ENCODE data around the gene FOXN4.

FOXN4 gene

DNA sequence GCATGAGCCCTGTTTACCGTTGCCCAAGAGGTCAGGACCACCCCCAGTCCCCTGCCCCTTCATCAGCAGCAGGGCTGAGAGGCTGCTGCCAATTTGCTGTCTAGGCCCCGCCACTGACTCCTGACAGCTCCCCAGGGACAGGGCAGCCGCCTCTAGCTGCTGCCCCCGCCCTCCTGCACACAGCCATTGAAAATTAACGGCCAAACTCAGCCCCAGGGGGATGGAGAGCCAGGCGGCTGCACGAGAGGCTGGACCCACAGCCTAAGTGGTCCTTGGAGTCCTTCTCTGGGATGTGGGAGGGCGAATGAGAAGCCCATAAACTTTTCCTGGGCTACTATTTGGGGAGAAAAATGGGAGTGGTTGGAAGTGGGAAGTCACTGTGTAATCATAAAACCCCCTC is 4.6 kb downstream of the FOXN4 start:
- no peak for DNase-seq

DNA sequence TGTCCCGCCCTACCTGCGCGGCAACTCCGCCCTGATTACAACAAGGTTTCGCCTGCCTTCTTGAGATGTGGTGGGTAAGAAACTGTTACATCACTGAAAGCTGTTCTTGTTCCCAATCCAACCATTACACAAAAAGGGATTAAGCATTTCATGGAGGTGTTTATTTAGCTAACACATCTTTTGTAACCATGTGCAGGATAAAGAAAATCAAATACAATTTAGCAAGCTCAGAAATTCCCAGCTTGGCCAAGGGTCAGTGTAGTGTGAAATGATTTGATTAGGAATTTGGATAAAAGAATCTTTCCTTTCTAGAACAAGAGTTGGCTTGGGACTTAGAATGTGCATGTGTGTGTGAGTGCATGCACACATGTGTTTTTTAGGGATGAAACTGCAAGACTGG is 6.3 kb downstream of the FOXN4 start:
- DNase-seq: no peak

DNA sequence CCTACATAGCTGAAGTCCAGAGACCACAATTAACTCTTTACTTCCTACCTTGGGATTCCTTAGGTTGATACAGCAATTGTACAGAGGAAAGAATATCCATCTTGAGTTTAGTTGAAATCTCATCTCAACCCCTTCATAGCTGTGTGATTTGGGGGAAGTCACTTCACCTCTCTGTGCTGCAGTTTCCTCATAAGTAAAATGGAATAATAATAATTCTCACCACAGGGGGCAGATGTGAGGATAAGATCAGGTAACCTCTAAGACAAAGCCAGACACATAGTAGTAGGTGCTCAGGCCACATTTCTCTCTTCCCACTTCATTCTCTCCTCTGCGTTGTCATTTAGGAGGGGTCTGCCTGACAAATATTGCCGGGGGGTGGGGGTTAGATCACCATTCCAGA is 6.7 kb downstream of the FOXN4 start:
- no peak for DNase-seq

GRCh38 chr12:109301643-109302168 is 7.4 kb downstream of the FOXN4 start:
- no peak for DNase-seq

DNA sequence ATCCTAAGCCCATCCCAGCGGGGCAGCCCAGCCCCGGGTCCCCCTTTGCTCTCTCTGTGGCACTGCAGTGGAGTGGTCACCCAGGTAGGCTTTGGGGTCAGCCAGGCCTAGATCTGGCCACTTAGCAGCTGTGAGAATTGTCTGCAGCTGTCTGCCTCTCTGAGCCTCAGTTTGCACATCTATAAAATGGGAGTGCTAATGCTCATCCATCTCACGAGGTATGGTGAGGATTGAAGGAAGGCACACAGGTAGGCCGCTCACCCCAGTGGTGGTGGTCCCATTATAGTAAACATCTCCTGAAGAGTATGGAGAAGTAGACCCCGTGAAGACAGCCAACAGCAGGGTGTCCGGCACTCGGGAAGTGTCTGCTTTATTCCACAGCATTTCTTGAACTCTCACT is 9.2 kb downstream of the FOXN4 start:
- DNase-seq: no peak

DNA sequence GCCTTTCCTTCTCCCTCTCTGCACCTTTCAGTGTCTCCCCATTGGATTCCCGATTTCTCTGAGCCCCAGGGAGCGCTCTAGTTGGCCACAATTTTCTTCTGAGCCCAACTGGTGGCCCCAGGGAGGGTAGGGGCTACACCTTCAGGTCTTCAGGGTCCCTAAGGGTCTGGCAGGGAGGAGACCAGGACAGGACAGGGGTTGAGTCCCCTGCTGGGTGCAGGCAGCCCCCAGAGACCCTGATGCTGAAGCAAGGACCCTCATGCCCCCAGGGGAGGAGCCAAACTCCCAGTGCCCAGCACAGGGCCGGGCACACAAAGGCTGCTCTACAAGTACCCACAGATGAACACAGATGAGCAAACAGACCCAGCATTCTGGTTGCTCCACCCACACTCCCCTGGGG is 12.7 kb downstream of the FOXN4 start:
- no peak for DNase-seq

GRCh38 chr12:109295764-109296425 is 13.2 kb downstream of the FOXN4 start:
- DNase-seq: no peak

GRCh38 chr12:109294286-109294796 is 14.7 kb downstream of the FOXN4 start:
- no peak for DNase-seq

DNA sequence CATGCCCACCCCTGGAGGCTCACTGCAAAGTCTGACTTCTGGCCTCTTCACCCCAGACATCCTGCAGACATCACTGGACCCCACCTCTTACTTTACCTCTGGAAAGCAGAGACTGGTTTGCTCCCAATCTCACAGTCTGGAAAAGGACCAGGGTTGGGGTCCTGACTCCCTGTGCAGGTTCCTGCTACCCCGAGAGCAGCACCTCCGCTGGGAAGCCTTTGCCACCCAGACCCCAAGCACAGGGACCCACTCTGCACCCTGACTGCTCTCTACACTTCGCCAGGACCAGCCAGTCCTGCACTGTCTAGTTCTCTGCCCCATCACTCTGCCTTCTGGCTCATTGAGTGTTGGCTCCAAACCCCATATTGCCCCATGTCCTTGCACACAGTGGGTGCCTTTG is 16.0 kb downstream of the FOXN4 start:
- DNase-seq: no peak

- no peak for DNase-seq
These were observed 16.8 kb downstream of the FOXN4 start for GRCh38 chr12:109292342-109292711.

DNA sequence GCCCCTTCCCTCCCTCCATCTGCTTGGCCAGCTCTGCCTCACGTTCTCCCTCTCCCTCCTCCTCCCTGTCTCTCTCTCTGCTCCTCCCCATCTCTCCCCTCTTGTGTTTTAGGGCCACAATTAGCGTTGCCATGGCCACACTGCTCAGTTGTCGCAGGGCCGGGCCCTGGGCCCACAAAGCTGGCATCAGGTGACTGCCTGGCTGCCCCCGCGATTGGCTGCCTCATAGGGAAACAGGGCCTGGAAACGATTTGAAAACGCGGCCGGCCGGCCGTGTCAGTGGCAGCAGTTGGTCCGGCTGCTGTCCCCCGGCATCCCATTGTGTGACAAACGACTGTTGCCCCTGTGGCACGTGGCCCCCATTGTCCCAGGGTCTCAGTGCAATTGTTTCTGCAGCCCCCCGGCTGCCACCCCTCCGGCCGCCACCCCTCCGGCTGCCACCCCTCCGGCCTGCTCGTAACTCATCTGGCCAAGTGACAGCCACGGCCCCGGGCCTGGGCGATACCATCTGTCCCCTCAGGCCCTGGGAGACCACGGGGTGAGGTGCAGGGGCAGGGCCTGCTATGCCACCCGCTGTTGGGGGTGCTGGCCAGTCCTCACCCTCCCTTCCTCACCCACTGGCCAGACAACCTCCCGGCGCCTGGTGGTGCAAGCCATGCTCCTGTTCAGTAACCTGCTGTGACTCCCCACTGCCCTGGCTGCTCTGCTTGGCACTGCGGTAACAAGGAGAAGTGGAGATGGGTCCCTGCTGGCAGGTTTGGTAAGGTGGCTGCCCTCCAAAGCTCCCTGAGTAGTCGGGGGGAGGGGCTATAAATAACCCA is 17.4 kb downstream of the FOXN4 start:
- DNase-seq: no peak

DNA sequence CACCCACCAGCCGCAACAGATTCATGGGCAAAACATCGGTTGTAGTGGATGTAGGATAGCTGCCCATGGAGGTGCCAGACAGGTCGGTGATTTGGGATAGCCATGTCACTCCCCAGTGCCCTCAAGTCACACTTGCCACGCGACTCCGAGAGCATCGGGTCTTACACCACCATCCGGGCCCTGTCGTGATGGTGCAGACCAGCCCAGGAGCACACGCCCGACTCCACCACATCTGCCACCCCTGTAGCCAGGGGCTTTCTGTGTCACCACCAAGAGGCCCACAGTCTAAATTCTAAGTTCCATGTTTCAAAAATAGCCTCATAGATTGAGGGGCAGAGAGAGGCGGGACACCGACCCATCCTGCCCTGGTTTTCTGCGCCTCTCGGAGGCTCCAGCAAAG is 18.0 kb downstream of the FOXN4 start:
- DNase-seq: no peak

DNA sequence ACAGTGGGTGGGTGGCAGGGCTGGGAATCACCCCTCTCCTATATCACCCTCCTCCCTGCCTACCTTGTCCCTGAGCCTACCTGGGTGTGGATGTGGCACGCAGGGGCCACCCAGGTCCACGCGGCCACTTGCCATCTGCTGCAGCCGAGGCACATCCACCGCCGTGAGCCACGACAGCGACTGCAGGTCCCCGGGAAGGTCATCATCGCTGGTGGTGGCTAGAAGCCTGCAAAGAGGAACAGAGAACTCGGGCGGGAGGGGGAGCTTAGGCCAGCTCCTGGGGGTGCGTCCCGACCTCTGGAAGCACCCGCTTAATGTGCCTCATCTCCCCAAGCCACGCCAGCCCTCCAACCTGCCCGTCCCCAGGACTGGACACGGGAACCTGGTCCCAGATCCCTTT is 19.0 kb downstream of the FOXN4 start:
- DNase-seq: no peak

DNA sequence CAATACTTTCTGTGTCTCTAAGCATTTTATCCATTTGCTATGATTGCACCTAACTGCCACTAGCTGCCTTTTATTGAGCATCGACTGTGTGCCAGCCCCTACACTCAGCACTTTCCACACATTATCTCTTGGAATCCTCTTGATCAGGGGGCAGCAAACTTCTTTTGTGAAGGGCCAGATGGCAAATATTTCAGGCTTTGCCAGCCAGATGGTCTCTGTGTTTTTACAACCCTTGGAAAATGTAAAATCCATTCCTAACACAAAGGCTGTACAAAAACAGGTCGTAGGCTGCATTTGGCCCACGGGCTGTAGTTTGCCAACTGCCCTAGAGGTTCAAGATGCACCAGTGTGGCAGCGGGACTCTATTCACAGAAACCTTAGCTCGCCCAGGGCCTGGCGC is 19.5 kb downstream of the FOXN4 start:
- DNase-seq: no peak

GRCh38 chr12:109289004-109289403 is 20.1 kb downstream of the FOXN4 start:
- DNase-seq: no peak

DNA sequence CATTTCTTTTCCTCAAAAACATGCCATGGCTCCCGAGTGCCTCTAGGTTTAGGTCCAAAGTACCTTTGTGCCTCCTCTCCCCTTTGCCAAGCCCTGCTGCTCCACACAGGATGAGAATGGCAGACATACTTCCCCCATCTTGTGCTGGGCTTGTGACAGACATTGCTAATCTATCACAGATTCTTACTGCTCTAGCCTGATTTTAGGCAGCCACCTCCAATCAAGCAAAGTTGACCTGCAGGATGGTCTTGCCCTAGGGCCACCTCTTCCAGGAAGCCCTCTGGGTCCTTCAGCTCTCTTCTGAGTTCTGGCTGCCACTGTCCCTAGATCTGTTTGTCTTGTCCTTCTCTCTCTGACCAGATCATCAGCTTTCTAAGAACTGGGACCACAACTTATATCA is 20.5 kb downstream of the FOXN4 start:
- DNase-seq: no peak

- DNase-seq: no peak
These were observed 21.1 kb downstream of the FOXN4 start for GRCh38 chr12:109287811-109288469.

- no peak for DNase-seq
These were observed 21.9 kb downstream of the FOXN4 start for GRCh38 chr12:109287181-109287580.

DNA sequence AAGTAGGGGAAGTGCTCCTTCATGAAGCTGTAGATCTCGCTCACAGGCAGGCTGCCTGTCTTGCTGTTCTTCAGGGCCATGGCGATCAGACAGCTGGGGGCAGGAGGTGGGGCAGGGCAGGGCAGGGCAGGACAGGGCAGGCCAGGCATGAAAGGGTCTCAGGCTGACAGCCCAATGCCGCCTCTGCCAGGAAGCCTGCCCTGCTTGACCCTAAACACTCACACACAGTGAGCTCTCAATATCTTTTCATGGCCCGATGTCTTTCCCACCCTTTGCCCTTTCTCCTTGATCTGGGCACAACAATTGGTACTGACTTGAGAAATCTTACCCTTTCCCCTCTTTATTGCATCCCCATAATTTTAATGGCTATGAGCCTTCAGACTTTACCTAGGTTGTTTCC is 22.4 kb downstream of the FOXN4 start:
- DNase-seq: no peak

- no peak for DNase-seq
These were observed 22.8 kb downstream of the FOXN4 start for GRCh38 chr12:109286252-109286651.

GRCh38 chr12:109284392-109284791 is 24.7 kb downstream of the FOXN4 start:
- DNase-seq: no peak

DNA sequence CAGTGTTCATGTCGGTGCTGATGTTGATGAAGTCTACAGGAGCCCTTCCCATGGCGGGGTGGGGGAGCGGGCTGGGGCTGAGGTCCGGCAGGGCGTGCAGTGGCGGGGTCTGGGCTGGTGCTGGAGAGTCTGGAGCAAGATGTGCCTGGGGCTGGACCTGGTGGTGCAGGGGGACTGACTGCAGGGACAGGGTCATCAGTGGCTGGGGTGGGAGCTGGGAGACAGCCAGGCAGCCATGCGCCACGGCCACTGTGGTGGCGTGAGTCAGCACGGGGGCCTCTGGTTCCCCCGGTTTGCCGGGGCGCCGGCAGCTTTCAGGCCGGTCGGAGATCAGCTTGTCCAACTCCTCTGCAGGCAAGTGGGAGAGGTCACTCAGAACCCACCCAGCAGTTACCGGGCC is 27.6 kb downstream of the FOXN4 start:
- DNase-seq: no peak

- DNase-seq: no peak
These were observed 29.6 kb downstream of the FOXN4 start for GRCh38 chr12:109279525-109279924.

DNA sequence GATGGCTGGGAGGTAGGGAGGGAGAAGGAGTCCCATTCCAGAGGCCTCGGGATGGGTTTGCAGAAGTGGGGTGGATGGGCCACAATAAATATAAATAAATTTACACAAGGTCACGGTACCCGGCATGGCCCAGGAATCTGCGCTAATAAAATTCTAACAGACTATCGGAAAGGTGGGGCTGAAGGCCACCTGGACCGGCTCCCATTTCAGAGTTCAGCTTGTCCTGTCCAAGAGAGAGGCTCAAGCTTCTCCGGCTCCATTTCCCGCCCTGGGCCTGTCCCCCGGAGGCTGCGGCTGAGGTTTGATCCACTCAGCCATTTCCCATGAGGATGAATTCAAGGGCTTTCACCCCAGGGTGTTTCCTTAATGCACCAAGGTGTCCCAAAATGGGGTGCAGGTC is 30.2 kb downstream of the FOXN4 start:
- DNase-seq: no peak
